ENCODE measurements around the gene FOXN1.

The FOXN1 gene

GRCh38 chr17:28551421-28552175 is 45.5 kb downstream of the FOXN1 start:
- Histone ChIP-seq H3K4me3 (ENCODE audit: control insufficient read depth in 1 of 7, extremely low read depth in 1 of 7, insufficient read depth in 4 of 7, low read depth in 2 of 7, low read length in 6 of 7) (peak overlapping the region in 6 of 7 experiments; percentile 23 to 77 (median 72)), H3K9me3 (ENCODE audit: control extremely low read depth in 1 of 5, control insufficient read depth in 4 of 5, insufficient read depth in 2 of 5, low read depth in 1 of 5, low read length in 4 of 5) (no peaks in the 10 kb centered on the region), H3K27me3 (replicated peaks in 2 of 5; ENCODE audit: control insufficient read depth in 4 of 5, insufficient read depth in 5 of 5, low read length in 4 of 5) (no peaks in the 10 kb centered on the region), H3K27ac (ENCODE audit: insufficient read depth in 1 of 2, low read depth in 1 of 2, low read length in 2 of 2, poor library complexity in 1 of 2, severe bottlenecking in 2 of 2) (no peak overlapping the region), H3K36me3 (ENCODE audit: control insufficient read depth in 4 of 4, insufficient read depth in 4 of 4, low read length in 3 of 4) (peaks cover under 1 to 40% (median 30%) of the 10 kb centered on the region in 4 experiments), H3K4me1 (ENCODE audit: control extremely low read depth in 1 of 4, control insufficient read depth in 4 of 4, insufficient read depth in 4 of 4, low read length in 3 of 4) (peaks cover 2 to 34% (median 26%) of the 10 kb centered on the region in 4 experiments)
- DNase-seq, result no peak
- ChIA-PET CTCF (interaction anchor here (1.1 to 1.7 kb wide), 4 partner anchors 11 to 61 kb away, joined by 3 to 8 read pairs (median 4); no protein-coding TSS in a partner anchor), POLR2A (no interaction called here)
- 88% methylated on average over 1 of the region's 10 CpGs for WGBS (ENCODE audit: insufficient coverage)

- whole genome bisulfite sequencing (ENCODE audit: insufficient coverage), result 1% methylated on average over 32 of the region's 67 CpGs
- Histone ChIP-seq H3K9me3 (ENCODE audit: control extremely low read depth in 1 of 5, control insufficient read depth in 4 of 5, insufficient read depth in 2 of 5, low read depth in 1 of 5, low read length in 4 of 5) (no peaks in the 10 kb centered on the region), H3K4me3 (ENCODE audit: control insufficient read depth in 1 of 7, extremely low read depth in 1 of 7, insufficient read depth in 4 of 7, low read depth in 2 of 7, low read length in 6 of 7) (peak within 1 kb of the TSS; percentile 38 to 77 (median 71)), H3K4me1 (ENCODE audit: control extremely low read depth in 1 of 4, control insufficient read depth in 4 of 4, insufficient read depth in 4 of 4, low read length in 3 of 4) (peaks cover 2 to 34% (median 23%) of the 10 kb centered on the region in 4 experiments), H3K36me3 (ENCODE audit: control insufficient read depth in 4 of 4, insufficient read depth in 4 of 4, low read length in 3 of 4) (peaks cover 6 to 40% (median 37%) of the 10 kb centered on the region in 4 experiments), H3K27me3 (replicated peaks in 2 of 5; ENCODE audit: control insufficient read depth in 4 of 5, insufficient read depth in 5 of 5, low read length in 4 of 5) (no peaks in the 10 kb centered on the region), H3K27ac (ENCODE audit: insufficient read depth in 1 of 2, low read depth in 1 of 2, low read length in 2 of 2, poor library complexity in 1 of 2, severe bottlenecking in 2 of 2) (no peak within 1 kb of the TSS)
- ChIA-PET POLR2A (no interaction called here), CTCF (interaction anchor here (0.8 to 1.6 kb wide), 4 partner anchors 18 to 67 kb away, joined by 3 to 5 read pairs (median 4); no protein-coding TSS in a partner anchor)
- DNase-seq, result peak; percentile 59 to 67 (median 66)
Observed at GRCh38 chr17:28552176-28552999, 46.2 kb downstream of the FOXN1 start, which contains the start of gene UNC119. Gene UNC119 (minus strand): TSS chr17:28552624. CDS start chr17:28552557, 67 bp downstream.

- Histone ChIP-seq H3K36me3 (ENCODE audit: control insufficient read depth in 4 of 4, insufficient read depth in 4 of 4, low read length in 3 of 4) (peaks cover 8 to 47% (median 42%) of the 10 kb centered on the region in 4 experiments), H3K4me1 (ENCODE audit: control extremely low read depth in 1 of 4, control insufficient read depth in 4 of 4, insufficient read depth in 4 of 4, low read length in 3 of 4) (peaks cover 2 to 28% (median 16%) of the 10 kb centered on the region in 4 experiments), H3K27me3 (replicated peaks in 2 of 5; ENCODE audit: control insufficient read depth in 4 of 5, insufficient read depth in 5 of 5, low read length in 4 of 5) (no peaks in the 10 kb centered on the region), H3K4me3 (ENCODE audit: control insufficient read depth in 1 of 7, extremely low read depth in 1 of 7, insufficient read depth in 4 of 7, low read depth in 2 of 7, low read length in 6 of 7) (peak overlapping the region in 4 of 7 experiments; percentile 30 to 77 (median 43)), H3K27ac (ENCODE audit: insufficient read depth in 1 of 2, low read depth in 1 of 2, low read length in 2 of 2, poor library complexity in 1 of 2, severe bottlenecking in 2 of 2) (no peak overlapping the region), H3K9me3 (ENCODE audit: control extremely low read depth in 1 of 5, control insufficient read depth in 4 of 5, insufficient read depth in 2 of 5, low read depth in 1 of 5, low read length in 4 of 5) (no peaks in the 10 kb centered on the region)
- POLR2A ChIA-PET, result no interaction called here
- DNase-seq, result no peak
- WGBS (ENCODE audit: insufficient coverage), result 91% methylated on average over 1 of the region's 5 CpGs
- CTCF ChIA-PET, result interaction anchor here (0.8 to 1.0 kb wide), 2 partner anchors 17 to 68 kb away, joined by 3 to 5 read pairs; no protein-coding TSS in a partner anchor
Observed at GRCh38 chr17:28553000-28553505, 46.9 kb downstream of the FOXN1 start.

GRCh38 chr17:28554565-28554964 is 48.4 kb downstream of the FOXN1 start:
- no peak overlapping the region for H3K4me3 ChIP-seq (ENCODE audit: control insufficient read depth in 1 of 7, extremely low read depth in 1 of 7, insufficient read depth in 4 of 7, low read depth in 2 of 7, low read length in 6 of 7)
- peaks cover 2 to 18% (median 12%) of the 10 kb centered on the region in 4 experiments for H3K4me1 ChIP-seq (ENCODE audit: control extremely low read depth in 1 of 4, control insufficient read depth in 4 of 4, insufficient read depth in 4 of 4, low read length in 3 of 4)
- H3K9me3 ChIP-seq (ENCODE audit: control extremely low read depth in 1 of 5, control insufficient read depth in 4 of 5, insufficient read depth in 2 of 5, low read depth in 1 of 5, low read length in 4 of 5), result no peaks in the 10 kb centered on the region
- H3K27me3 ChIP-seq (replicated peaks in 2 of 5; ENCODE audit: control insufficient read depth in 4 of 5, insufficient read depth in 5 of 5, low read length in 4 of 5), result no peaks in the 10 kb centered on the region
- DNase-seq, result no peak
- ChIA-PET CTCF (interaction anchor here (0.9 to 1.2 kb wide), 2 partner anchors 11 to 58 kb away, joined by 3 to 5 read pairs; no protein-coding TSS in a partner anchor), POLR2A (no interaction called here)
- H3K36me3 ChIP-seq (ENCODE audit: control insufficient read depth in 4 of 4, insufficient read depth in 4 of 4, low read length in 3 of 4), result peaks cover 8 to 55% (median 49%) of the 10 kb centered on the region in 4 experiments
- WGBS (ENCODE audit: insufficient coverage), result 96% methylated on average over 4 of the region's 6 CpGs
- no peak overlapping the region for H3K27ac ChIP-seq (ENCODE audit: insufficient read depth in 1 of 2, low read depth in 1 of 2, low read length in 2 of 2, poor library complexity in 1 of 2, severe bottlenecking in 2 of 2)

GRCh38 chr17:28555022-28555421 is 48.9 kb downstream of the FOXN1 start:
- 100% methylated on average over 2 of the region's 3 CpGs for WGBS (ENCODE audit: insufficient coverage)
- no peak overlapping the region for H3K27ac ChIP-seq (ENCODE audit: insufficient read depth in 1 of 2, low read depth in 1 of 2, low read length in 2 of 2, poor library complexity in 1 of 2, severe bottlenecking in 2 of 2)
- H3K27me3 ChIP-seq (replicated peaks in 2 of 5; ENCODE audit: control insufficient read depth in 4 of 5, insufficient read depth in 5 of 5, low read length in 4 of 5), result no peaks in the 10 kb centered on the region
- no peak overlapping the region for H3K4me3 ChIP-seq (ENCODE audit: control insufficient read depth in 1 of 7, extremely low read depth in 1 of 7, insufficient read depth in 4 of 7, low read depth in 2 of 7, low read length in 6 of 7)
- ChIA-PET CTCF (interaction anchor here (0.8 to 1.2 kb wide), 2 partner anchors 15 to 59 kb away, joined by 3 read pairs; no protein-coding TSS in a partner anchor), POLR2A (no interaction called here)
- DNase-seq, result no peak
- no peaks in the 10 kb centered on the region for H3K9me3 ChIP-seq (ENCODE audit: control extremely low read depth in 1 of 5, control insufficient read depth in 4 of 5, insufficient read depth in 2 of 5, low read depth in 1 of 5, low read length in 4 of 5)
- peaks cover 8 to 60% (median 53%) of the 10 kb centered on the region in 4 experiments for H3K36me3 ChIP-seq (ENCODE audit: control insufficient read depth in 4 of 4, insufficient read depth in 4 of 4, low read length in 3 of 4)
- H3K4me1 ChIP-seq (ENCODE audit: control extremely low read depth in 1 of 4, control insufficient read depth in 4 of 4, insufficient read depth in 4 of 4, low read length in 3 of 4), result peaks cover 2 to 13% (median 10%) of the 10 kb centered on the region in 4 experiments

GRCh38 chr17:28563475-28563874 is 57.3 kb downstream of the FOXN1 start:
- H3K9me3 ChIP-seq (ENCODE audit: control extremely low read depth in 1 of 5, control insufficient read depth in 4 of 5, insufficient read depth in 2 of 5, low read depth in 1 of 5, low read length in 4 of 5), result no peaks in the 10 kb centered on the region
- peaks cover 12 to 44% (median 26%) of the 10 kb centered on the region in 4 experiments for H3K36me3 ChIP-seq (ENCODE audit: control insufficient read depth in 4 of 4, insufficient read depth in 4 of 4, low read length in 3 of 4)
- no peak for DNase-seq
- H3K4me1 ChIP-seq (ENCODE audit: control extremely low read depth in 1 of 4, control insufficient read depth in 4 of 4, insufficient read depth in 4 of 4, low read length in 3 of 4), result peaks cover 3 to 12% (median 6%) of the 10 kb centered on the region in 4 experiments
- ChIA-PET CTCF (no interaction called here), POLR2A (no interaction called here)
- H3K27ac ChIP-seq (ENCODE audit: insufficient read depth in 1 of 2, low read depth in 1 of 2, low read length in 2 of 2, poor library complexity in 1 of 2, severe bottlenecking in 2 of 2), result no peak overlapping the region
- H3K4me3 ChIP-seq (ENCODE audit: control insufficient read depth in 1 of 7, extremely low read depth in 1 of 7, insufficient read depth in 4 of 7, low read depth in 2 of 7, low read length in 6 of 7), result no peak overlapping the region
- no peaks in the 10 kb centered on the region for H3K27me3 ChIP-seq (replicated peaks in 2 of 5; ENCODE audit: control insufficient read depth in 4 of 5, insufficient read depth in 5 of 5, low read length in 4 of 5)
- WGBS (ENCODE audit: insufficient coverage), result 100% methylated on average over 1 of the region's 3 CpGs
